ENCODE measurements around the gene TMPRSS7. TPM values are rescaled to one million over a fixed set of nuclear protein-coding genes. Genes with fewer than 3 reads are reported as not detected.
"Not testable (repeated sequence)": the region's sequence is repeated elsewhere in the genome, so short reads cannot be mapped to it uniquely, and the experiment has no call there.

TMPRSS7 gene
- total RNA-seq, 1 donor from 2014 or later: not detected

DNA sequence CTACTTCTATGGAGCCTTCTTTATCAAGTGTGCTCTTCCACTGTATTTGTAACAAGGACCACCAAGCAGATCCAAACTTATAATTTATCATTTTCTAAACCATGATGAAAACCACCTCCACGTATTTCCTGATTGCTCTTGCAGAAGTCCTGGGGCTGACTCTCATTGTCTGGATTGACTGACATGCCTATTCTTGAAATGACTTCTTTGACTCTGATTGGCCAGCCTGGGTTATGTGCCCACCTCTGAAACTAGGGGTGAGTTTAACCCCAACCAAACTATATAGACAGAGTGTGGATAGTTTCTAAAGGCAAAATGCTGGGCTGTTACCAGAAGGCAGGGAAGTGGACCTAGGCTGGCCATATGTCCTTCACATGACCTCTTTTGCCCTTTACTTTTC, 12.7 kb downstream of the TMPRSS7 start:
- no peak for DNase-seq (ENCODE audit: low spot score)
- intact Hi-C loops (cut with DNase I): no loop called here

GRCh38 chr3:112048911-112049310, 14.4 kb downstream of the TMPRSS7 start:
- intact Hi-C loops (cut with DNase I): no loop called here
- no peak for DNase-seq (ENCODE audit: low spot score)

DNA sequence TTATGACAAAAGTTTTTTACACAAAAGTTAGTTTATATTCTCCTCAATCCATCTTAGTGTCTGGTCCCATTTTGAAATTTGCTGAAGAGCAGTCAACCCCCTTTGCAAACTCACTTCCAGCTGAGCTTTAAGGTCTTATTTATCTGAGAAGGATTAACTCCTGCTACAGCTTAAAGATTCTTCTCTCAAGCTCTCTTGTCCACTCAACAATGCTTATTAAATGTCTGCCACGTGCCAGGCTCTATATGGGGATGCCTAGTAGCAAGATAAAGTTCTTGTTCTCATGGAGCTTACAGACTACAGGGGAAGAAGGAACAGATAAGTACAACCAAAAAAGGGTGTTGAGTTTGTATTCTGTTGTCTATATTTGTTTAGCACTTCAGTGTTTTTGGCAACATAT, 18.7 kb downstream of the TMPRSS7 start:
- no peak for DNase-seq (ENCODE audit: low spot score)
- intact Hi-C loops (cut with DNase I): no loop called here

DNA sequence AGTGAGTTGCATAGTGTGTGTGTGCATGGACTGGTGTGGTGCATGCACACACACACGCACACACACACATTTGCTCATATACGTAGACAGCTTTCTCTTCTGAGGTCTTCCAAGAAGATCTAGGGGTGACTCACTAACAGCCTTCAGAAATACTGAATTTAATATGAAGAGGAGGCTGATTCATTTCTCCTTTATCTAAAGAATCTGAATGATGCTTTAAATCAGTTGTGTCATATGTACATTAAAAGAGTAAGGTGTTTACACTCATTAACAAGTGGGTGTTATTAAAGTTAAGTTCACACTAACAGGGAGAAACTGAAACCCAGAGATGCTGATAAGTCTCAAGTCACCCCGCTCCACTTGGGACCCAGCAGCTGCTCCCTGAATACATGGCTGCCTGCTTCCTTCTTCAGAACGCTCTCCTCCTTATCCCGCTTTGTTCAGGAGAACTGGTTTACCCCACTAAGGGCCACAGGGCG, 22.0 kb downstream of the TMPRSS7 start:
- no peak for DNase-seq (ENCODE audit: low spot score)
- intact Hi-C loops (cut with DNase I): no loop called here

DNA sequence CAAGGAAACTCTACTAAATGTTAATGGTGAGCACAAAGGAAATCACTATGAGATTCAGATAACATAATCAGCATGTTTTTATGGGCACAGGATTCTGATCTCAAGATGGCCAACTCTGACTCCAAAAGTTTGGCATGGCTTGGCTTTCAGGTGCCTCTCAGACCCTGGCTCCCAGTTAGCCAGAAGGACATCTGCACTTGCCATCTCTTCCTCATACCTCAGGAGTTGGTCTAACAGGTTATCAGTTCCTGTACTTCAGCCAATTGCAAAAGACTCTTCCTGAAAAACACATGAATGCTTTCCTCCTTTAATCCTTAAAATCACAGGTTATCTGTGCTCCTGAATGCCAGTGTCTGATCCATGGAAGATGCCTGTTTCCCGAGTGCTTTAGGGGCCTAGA, 25.0 kb downstream of the TMPRSS7 start:
- no peak for DNase-seq (ENCODE audit: low spot score)
- intact Hi-C loops (cut with DNase I): no loop called here

GRCh38 chr3:112061152-112061551, 26.6 kb downstream of the TMPRSS7 start:
- no peak for DNase-seq (ENCODE audit: low spot score)
- intact Hi-C loops (cut with DNase I): no loop called here

GRCh38 chr3:112072387-112073060, 38.0 kb downstream of the TMPRSS7 start:
- intact Hi-C loops (cut with DNase I); DNase-seq (ENCODE audit: low spot score): not testable (repeated sequence)

GRCh38 chr3:112074006-112074405, 39.5 kb downstream of the TMPRSS7 start:
- no peak for DNase-seq (ENCODE audit: low spot score)
- intact Hi-C loops (cut with DNase I): no loop called here

- no peak for DNase-seq (ENCODE audit: low spot score)
- intact Hi-C loops (cut with DNase I): no loop called here
Measured at GRCh38 chr3:112074616-112075497, 40.3 kb downstream of the TMPRSS7 start.

GRCh38 chr3:112078125-112079083, 43.9 kb downstream of the TMPRSS7 start:
- DNase-seq (ENCODE audit: low spot score): no peak
- intact Hi-C loops (cut with DNase I): no loop called here

DNA sequence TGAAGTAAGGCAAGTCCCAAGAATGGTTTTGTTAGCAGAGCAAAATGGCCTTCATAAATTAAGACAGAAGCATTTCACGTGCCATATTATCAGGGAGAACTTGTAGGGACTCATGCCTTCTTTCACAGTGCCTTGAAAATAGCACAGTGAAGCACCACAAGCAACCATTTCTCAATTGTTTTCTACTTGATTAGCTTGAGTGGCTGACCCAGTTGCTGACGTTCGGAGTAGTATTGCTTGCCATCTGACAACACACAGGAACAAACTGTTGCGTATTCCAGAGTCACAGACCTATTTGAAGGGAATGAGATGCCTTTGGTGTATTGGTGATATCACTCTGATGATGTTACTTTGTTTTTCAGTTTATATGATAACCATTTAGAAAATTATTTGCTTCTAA, 48.7 kb downstream of the TMPRSS7 start:
- intact Hi-C loops (cut with DNase I): no loop called here
- DNase-seq (ENCODE audit: low spot score): no peak

DNA sequence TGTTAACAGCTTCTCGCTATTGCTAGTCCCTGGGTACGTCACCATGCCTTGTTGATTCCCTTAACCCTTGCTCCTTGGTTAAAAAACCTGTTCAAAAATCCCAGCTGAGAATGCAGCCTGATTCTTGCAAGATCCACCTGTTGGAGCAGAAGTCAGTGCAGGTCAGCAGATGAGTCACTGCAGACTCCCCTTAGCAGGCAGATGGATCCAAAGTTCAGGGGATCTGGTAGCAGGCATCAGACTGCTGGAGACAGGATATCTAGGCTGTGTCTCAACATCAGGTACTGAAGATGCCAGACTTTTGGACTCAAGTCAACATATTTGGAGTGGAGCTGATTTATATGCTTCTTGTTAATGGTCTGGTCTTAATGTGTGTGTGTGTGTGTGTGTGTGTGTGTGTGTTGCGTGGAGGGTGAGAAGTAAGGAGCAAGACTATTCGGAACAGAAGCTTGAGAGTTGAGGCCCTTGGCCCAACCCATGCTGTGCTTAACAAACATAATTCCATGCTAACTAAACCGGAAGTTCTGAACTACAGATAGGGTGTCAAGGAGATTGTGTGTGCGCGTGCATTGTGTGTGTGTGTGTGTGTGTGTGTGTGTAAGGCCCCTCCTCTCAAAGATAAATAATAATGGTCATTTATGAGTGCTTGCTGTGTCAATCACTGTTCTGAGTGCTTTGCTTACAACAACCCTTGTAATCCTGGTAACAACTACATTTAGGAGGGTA, 50.6 kb downstream of the TMPRSS7 start:
- DNase-seq (ENCODE audit: low spot score): no peak
- intact Hi-C loops (cut with DNase I): no loop called here

- intact Hi-C loops (cut with DNase I): no loop called here
- no peak for DNase-seq (ENCODE audit: low spot score)
Measured at GRCh38 chr3:112085735-112086075, 51.2 kb downstream of the TMPRSS7 start.

GRCh38 chr3:112086076-112086854, 51.7 kb downstream of the TMPRSS7 start, which contains the start of gene C3orf52:
Gene C3orf52, plus strand, starts transcription at chr3:112086389. Its CDS starts 19 bp downstream, at chr3:112086408.
- intact Hi-C loops (cut with DNase I): no loop called here
- peak; percentile 90 for DNase-seq (ENCODE audit: low spot score)

DNA sequence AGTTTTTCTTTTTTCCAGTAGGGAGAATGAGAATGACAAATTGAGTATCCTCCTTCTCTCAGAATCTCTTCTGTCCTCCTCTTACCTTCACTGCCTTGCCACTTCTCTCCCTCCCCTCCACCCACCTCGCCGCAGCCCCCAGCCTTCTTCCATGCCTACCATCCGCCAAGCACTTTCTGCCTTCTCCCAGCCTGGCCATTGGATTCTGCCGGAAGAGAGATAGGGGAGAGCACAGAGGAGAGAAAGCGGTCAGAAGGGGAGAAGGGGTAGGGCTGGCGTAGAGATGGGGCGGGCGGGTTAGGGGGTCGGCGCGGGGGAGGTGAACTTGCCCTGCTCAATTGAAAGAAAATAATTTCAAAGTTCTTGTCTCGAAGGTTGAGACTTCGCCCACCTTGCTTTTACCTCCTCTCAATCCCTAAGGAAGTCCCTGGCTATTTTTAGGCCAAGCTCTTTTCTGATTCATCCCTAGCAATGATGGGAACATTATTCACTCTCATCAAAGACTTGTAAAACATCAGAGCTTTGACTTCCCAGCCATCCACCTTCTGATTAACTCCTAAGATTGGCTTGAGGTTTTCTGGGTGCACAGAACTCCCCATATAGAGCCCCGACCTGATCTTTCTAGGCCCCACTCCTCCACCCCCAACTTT, 52.5 kb downstream of the TMPRSS7 start:
- intact Hi-C loops (cut with DNase I): no loop called here
- no peak for DNase-seq (ENCODE audit: low spot score)

DNA sequence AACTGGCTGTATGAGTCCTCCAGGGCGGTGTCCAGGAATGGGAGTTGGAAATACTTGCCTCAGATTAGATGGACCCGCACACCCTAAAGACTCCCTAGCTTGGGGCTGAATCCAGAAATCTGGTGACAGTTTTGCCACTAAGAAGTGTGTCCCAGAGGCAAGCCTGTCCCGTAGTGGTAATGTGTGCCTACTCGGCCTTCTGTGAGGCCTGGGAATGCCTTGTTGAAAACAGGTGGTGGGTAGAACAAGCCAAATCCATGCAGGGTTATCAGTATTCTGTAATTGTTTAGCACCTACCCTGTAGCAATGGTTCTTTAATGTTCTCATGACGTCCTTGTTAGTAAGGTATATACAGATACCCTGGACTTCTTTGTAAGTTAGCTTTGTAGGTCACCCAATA, 53.2 kb downstream of the TMPRSS7 start:
- no peak for DNase-seq (ENCODE audit: low spot score)
- intact Hi-C loops (cut with DNase I): no loop called here

DNA sequence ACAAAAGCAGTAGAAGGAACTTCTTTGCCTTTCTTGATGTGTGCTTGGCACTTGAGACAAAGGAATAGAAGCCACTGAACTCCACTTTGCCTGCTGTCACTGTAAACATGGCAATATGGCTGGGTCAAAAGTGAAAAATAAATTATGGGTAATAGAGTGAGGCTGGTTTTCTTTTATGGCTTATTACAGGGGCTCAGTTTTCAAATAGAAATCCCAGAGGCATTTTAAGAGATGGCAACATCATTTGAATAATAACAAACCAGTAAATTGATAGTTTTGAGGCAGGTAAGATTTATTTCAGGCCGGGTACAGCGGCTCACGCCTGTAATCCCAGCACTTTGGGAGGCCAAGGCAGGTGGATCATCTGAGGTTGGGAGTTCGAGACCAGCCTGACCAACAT, 54.4 kb downstream of the TMPRSS7 start:
- no peak for DNase-seq (ENCODE audit: low spot score)
- intact Hi-C loops (cut with DNase I): no loop called here

Measured in cardiac septum (tissue), 1 donor.